ENCODE results near the gene SATB1.

DNA sequence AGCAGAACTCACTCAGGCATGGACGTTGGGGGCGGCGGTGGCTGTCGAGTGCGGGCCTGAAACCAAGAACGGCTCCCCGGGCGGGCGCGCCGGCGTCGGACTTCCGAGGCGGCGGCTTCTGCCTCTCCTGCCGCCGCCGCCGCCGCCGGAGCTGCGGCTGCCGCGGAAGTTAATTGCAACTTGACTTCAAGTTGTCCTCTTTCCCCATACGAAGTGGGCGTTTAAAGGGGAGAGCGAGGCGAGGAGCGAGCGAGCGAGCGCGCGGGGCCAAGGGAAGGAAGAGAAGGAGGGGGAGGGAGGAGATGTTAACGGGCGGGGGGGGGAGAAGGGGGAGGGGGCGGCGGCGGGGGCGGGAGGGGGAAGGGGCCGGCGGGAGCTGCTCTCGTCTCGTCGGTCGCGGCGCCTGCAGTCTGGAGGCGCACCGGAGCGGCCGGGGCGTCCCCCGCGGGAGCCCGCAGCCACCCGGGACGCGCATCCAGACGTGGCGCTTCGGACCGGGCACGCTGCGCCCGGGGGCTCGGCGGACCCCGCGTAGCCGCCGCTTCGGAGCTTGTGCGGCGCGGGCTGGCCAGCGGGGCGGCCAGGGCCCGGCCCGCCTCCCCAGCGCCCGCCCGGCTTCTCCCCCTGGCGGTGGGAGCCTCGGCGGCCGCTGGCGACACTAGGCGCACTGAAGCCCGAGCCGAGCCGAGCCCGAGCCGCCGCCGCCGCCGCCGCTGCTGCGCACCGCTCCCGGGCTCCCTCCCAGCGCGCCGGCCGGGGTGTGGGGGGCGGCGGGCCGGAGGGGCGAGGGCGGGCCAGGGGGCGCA, 19.7 kb upstream of the SATB1 start:
- TF ChIP-seq POLR2A (IDR thresholded peaks at IDR 0.05) (no peak), POLR2AphosphoS5 (IDR thresholded peaks at IDR 0.05) (no peak), EP300 (IDR thresholded peaks at IDR 0.05; ENCODE audit: low read depth) (no peak)
- TF ChIP-seq, protein P1, sequence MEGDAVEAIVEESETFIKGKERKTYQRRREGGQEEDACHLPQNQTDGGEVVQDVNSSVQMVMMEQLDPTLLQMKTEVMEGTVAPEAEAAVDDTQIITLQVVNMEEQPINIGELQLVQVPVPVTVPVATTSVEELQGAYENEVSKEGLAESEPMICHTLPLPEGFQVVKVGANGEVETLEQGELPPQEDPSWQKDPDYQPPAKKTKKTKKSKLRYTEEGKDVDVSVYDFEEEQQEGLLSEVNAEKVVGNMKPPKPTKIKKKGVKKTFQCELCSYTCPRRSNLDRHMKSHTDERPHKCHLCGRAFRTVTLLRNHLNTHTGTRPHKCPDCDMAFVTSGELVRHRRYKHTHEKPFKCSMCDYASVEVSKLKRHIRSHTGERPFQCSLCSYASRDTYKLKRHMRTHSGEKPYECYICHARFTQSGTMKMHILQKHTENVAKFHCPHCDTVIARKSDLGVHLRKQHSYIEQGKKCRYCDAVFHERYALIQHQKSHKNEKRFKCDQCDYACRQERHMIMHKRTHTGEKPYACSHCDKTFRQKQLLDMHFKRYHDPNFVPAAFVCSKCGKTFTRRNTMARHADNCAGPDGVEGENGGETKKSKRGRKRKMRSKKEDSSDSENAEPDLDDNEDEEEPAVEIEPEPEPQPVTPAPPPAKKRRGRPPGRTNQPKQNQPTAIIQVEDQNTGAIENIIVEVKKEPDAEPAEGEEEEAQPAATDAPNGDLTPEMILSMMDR (IDR thresholded peaks at IDR 0.05) = peak in 3 of 5 experiments; percentile 7 to 37 (median 28)

Data from transverse colon (tissue), 4 donors.